ENCODE results near the gene AGK.

Gene AGK, protein sequence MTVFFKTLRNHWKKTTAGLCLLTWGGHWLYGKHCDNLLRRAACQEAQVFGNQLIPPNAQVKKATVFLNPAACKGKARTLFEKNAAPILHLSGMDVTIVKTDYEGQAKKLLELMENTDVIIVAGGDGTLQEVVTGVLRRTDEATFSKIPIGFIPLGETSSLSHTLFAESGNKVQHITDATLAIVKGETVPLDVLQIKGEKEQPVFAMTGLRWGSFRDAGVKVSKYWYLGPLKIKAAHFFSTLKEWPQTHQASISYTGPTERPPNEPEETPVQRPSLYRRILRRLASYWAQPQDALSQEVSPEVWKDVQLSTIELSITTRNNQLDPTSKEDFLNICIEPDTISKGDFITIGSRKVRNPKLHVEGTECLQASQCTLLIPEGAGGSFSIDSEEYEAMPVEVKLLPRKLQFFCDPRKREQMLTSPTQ

GRCh38 chr7:141551094-141551781, at the start of gene AGK:
TSS of gene AGK (plus strand) at chr7:141551410. CDS start at chr7:141555467, 4,057 bp downstream.
- DNase-seq (ENCODE audit: extremely low spot score, insufficient read length, low read depth) (peak; percentile 73), FAIRE-seq (peak; percentile 69)

DNA sequence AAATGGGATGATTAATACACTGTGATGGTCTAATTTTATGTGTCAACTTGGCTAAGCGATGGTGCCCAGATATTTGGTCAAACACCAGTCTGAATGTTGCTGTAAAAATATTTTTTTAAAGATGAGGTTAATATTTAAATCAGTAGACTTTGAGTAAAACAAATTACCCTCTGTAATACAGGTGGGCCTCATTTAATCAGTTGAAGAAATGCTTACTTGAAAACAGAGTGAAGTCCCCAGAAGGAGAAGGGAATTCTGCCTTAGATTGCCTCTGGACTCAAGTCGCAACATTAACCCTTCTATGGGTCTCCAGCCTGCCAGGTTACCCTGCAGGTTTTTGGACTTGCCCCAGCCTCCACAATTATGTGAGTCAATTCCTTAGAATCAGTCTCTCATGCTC, 49.8 kb upstream of the AGK start:
- DNase-seq (ENCODE audit: extremely low spot score, insufficient read length, low read depth) (no peak), FAIRE-seq (no peak)

DNA sequence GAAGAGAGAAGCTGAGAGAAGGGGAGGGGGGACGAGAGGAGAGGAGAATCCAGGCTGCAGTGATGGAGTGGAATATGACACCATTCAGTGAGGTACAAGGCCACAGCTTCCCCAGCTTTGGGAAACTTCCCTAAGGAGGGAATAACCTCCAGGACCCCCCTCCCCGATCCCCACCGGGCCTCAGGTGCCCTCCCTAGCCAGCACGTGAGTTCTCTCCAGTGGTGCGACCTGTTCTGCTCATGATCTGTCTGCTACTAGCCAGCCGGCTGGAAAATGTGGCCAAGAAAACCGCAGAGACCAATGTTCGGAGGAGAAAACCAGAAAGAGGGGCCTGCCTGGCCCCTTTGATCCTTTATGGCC, 39.9 kb upstream of the AGK start:
- DNase-seq (ENCODE audit: extremely low spot score, insufficient read length, low read depth) (no peak), FAIRE-seq (no peak)

GRCh38 chr7:141511676-141512396, 39.4 kb upstream of the AGK start:
- DNase-seq (ENCODE audit: extremely low spot score, insufficient read length, low read depth) = no peak
- no peak for FAIRE-seq

DNA sequence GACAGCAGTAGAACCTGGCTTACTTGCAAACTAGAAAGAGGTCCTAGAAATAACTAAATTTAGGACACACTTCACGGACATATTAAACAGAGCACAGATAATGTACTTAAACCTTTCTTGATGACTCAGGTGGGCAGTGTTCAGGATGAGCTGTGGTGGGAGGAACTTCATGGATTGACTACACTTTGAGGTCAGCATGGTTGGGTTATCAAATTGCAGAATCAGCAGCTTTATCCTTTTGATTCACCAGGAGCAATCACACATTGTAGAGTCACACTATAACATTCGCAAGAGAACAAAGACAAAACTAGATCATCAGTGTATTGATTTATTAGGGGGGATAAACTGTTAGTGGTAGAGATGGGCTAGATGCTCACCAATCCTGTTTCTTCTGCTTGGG, 38.6 kb upstream of the AGK start:
- DNase-seq (ENCODE audit: extremely low spot score, insufficient read length, low read depth) (no peak), FAIRE-seq (no peak)

DNA sequence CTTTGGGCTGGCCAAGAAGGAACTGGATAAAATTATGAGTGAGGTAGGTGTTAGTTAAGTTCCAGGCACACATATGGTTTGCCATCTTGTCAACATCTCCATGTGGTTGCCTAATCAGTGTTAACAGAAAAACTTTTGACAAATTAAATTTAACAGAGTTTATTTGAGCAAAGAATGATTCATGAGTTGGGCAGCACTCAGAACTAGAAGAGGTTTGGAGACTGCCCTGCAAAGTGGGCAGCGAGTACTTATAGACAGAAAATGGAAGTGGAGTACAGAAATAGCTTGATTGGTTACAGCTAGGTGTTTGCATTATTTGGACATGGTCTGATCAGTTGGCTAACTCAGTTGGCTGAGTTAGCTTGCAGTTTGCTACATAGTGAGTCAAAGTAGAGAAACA, 37.5 kb upstream of the AGK start:
- no peak for DNase-seq (ENCODE audit: extremely low spot score, insufficient read length, low read depth)
- FAIRE-seq = no peak

DNA sequence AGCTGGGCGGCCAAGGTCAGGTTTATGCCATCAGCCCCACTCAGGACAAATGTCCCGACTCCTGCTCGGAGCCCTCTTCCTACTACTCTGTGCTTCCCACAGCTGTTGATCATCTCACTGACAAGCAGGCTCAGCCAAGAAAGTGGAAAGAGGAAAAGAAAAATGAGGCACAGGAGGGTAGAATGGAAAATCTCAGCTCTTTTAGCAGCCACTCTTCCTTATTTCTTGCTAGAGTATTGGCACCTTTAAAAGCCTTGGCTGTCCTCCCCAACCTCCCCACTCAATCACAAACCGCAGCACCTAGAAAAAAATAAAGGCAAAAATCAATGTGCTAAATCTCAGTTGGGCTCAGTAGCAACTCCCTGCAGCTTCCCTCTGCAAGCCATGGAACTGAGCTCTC, 35.3 kb upstream of the AGK start:
- FAIRE-seq (no peak), DNase-seq (ENCODE audit: extremely low spot score, insufficient read length, low read depth) (no peak)

DNA sequence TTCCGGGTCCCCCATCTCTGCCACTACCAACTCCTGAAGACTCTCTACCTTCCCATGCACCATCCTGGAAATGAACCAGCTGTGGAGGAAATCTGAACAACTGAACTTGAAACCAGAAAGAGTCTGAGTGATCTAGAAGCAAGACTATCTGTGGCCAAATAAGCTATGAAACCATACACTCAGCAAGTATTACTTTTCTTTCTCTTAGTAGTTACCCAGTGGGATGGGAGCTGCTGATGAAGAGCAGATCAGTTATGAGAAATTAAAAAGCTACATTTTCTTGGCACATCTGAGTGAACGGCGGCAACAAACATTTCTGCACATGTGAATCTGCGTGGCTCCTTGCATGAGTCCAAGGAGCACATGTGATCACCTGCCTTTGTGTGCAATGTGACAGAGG, 31.6 kb upstream of the AGK start:
- FAIRE-seq = no peak
- no peak for DNase-seq (ENCODE audit: extremely low spot score, insufficient read length, low read depth)

GRCh38 chr7:141522657-141523342, 28.4 kb upstream of the AGK start:
- DNase-seq (ENCODE audit: extremely low spot score, insufficient read length, low read depth) (no peak), FAIRE-seq (no peak)

DNA sequence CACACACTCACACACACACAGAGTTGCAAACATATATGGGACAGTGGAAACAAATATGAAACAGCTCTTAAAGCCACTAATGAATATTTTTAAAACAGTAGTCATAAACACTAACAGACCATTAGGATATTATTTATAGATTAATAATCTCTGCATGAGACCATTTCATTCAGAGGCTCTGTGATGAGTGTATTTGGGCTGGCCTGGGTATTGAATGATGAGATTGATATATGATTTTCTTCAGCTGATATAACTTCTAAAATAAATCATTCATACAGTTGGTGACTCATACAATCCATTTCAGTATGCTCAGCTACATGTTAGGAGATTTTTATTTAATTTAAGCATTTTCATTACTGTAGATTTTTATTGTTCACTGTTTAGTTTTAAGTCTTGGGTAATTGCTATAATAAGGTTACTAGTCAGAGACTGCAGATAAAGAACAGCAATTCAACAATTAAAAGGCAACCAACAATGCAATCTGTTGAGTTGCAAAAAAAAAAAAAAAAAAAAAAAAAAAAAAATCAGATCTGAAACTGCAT, 25.2 kb upstream of the AGK start:
- no peak for DNase-seq (ENCODE audit: extremely low spot score, insufficient read length, low read depth)
- FAIRE-seq = no peak

- DNase-seq (ENCODE audit: extremely low spot score, insufficient read length, low read depth) (no peak), FAIRE-seq (no peak)
Observed at GRCh38 chr7:141527076-141527475, 24.1 kb upstream of the AGK start.

- FAIRE-seq (no peak), DNase-seq (ENCODE audit: extremely low spot score, insufficient read length, low read depth) (no peak)
Observed at GRCh38 chr7:141528399-141528798, 22.8 kb upstream of the AGK start.

GRCh38 chr7:141533149-141533949, 17.9 kb upstream of the AGK start:
- peak; percentile 89 for FAIRE-seq
- peak; percentile 46 for DNase-seq (ENCODE audit: extremely low spot score, insufficient read length, low read depth)

DNA sequence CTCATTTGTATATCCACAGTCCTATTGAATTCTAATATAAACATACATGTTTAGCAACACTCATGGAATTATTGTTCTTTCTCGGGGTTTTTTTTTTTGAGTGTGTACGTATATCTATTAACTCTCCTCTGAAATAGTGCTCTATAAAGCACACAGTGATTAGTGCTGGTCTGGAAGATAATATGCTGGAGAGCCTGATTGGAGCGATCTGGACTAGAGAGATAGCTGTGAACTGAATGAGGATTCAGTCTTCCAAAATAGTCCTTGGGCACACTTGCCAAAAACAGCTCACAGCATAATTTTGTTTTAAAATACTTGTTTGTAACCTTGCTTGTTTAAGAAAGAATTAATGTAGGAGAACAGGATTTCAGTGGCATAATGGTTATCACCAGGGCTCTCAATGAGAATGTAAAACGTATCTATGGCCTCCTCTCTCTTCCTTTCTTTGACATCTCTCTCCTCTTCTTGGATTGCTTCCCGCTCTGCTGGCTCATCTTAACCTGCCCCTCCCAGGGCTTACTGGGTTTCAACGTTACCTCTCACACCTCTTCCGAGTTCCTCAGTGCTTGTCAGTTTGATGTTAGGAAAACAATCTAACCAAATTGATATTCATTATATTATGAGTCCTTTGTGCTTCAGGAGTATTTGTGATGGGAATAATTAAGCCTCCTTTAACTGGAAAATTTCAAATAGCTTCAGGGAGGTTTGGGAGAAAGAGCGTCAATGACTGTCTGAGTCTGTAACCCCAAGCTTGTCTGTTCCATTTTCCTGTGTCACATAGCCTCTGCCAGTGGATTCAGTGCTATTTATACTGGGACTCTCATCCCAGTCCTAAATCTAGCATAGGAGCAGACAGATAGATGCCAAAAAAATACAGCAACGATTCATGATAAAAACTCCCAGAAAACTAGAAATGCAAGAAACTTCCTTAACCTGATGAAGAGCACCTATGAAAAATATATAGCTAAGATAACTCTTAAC, 16.2 kb upstream of the AGK start:
- DNase-seq (ENCODE audit: extremely low spot score, insufficient read length, low read depth) = no peak
- FAIRE-seq = no peak

- DNase-seq (ENCODE audit: extremely low spot score, insufficient read length, low read depth) (no peak), FAIRE-seq (no peak)
Observed at GRCh38 chr7:141537906-141538305, 13.3 kb upstream of the AGK start.

- no peak for FAIRE-seq
- no peak for DNase-seq (ENCODE audit: extremely low spot score, insufficient read length, low read depth)
Observed at GRCh38 chr7:141541375-141541774, 9.8 kb upstream of the AGK start.

- no peak for FAIRE-seq
- DNase-seq (ENCODE audit: extremely low spot score, insufficient read length, low read depth) = no peak
Observed at GRCh38 chr7:141544831-141545230, 6.4 kb upstream of the AGK start.

DNA sequence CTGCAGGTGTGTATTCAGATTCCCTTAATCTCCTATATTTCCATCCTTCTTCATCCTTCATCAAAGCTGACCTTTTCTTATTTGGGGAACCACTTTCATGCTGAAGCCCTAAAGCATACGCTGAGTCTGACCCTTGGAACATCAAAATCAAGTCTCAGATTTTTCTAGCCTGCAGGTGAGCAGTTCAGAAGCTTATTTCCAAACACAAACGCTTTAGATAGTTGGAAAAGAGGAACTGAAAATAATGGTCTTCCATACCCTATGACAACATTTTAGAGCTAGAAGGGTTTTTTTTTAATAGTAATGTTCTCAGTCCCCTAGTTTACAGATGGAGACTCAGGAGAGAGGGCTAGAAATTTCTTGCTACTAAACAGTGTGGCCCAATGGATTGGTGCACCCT, 1.6 kb upstream of the AGK start:
- DNase-seq (ENCODE audit: extremely low spot score, insufficient read length, low read depth) = no peak

More for the DNA sequence above, 1.6 kb upstream of the AGK start:
- no peak for FAIRE-seq

All from GM18507 (cell line).